Inflammatory macrophage treated with lipopolysaccharide for 4 hours (primary cell): Measurements from ENCODE around the gene USP48.
"Not testable (repeated sequence)": the region's sequence is repeated elsewhere in the genome, so short reads cannot be mapped to it uniquely, and the experiment has no call there.

Experiments
- DNase-seq: peaks from one replicate; pipeline ENCODE4 v3.0.0-alpha.2; 2020

The USP48 gene

GRCh38 chr1:21633141-21633755 is 149.7 kb downstream of the USP48 start:
- DNase-seq: no peak

GRCh38 chr1:21631944-21632887 is 150.7 kb downstream of the USP48 start:
- no peak for DNase-seq

- not testable (repeated sequence) for DNase-seq
Observed at GRCh38 chr1:21631590-21631943, 151.4 kb downstream of the USP48 start.

- DNase-seq: no peak
Observed at GRCh38 chr1:21630571-21631343, 152.2 kb downstream of the USP48 start.

GRCh38 chr1:21629971-21630370 is 153.0 kb downstream of the USP48 start:
- DNase-seq: no peak

- no peak for DNase-seq
Observed at GRCh38 chr1:21628798-21629393, 154.1 kb downstream of the USP48 start.
